ENCODE data around the gene RTCB.
A peak's percentile ranks its signal among the peaks of the same experiment; 100 is the strongest.

Gene RTCB
- 75.1 to 151 (median 113) reads per million in 4 experiments for total RNA-seq

DNA sequence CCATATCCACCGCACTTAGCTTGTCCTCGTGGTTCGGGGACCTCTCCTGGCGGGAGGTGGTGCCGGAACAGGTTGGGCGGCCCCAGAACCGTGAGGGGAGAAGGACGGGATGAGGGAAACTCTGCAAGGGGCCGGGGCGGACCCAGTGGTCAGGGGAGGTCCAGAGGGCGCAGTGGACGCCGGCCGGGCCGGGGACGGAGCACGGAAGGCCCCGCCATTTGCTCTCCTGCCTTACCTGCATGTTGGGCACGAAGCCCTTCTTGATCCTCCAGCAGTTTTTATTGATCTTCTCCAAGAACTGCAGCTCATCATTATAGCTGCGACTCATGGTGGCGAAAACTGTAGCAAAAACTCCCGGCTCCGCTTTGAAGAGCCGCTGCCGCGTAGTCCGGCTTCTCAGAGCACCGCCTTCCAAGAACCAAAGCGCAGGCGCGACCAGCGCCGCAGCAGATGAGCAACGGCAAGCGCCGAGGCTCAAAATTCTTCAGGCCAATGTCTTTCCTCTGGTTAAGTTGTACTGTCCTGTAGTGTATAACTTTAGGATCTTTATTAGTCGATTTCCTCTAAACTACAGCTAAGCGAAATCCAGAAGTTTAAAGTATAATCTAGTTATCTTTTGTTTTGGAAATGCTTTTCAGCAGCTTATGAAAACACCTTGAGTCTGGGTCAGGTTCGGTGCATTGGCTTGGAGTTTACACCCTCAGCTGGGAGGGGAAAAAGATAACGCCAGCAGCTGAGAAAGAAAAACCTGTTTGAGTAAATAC is at the start of gene RTCB:
Gene RTCB, minus strand, starts transcription at position 419 of the 764 bp plus-strand sequence. Its CDS starts 91 bp downstream, at position 328.
- DNase-seq = peak; percentile 88

DNA sequence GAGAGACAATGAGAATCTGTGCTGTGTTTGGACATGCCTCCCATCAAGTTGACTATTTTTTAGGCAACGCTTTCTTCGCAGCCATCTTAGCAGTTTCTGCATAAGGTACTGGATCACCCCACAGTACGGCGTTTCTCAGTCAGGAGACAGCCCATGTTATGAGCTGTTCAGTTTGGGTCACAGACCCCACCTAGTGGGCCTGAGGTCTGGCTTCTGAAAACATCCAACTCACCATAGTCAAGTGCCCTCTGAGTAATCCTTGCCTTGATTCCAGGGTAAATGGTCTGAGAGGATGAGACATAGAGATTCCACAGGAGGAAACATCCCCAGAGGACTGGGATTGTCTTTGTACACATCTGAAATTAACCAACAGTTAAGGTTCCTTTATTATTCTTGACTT is 45.0 kb upstream of the RTCB start:
- DNase-seq = no peak

DNA sequence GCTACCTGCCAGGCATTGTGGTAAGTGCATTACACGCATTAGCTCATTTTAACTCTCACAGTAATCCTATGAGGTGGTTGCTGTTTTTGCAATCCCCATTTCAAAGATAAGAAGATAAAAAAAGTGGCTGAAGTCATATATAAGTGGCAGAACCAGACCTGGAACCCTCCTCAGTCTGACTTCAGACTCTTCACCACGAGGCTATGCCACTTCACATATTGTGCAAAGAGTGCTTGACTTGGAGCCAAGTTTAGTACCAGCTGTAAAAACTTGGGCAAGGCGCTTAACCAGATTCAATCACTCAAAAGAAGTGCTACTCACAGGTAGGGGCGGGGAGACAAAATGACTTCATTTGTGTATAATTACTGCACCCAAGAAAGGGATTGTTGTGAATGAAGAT is 36.9 kb upstream of the RTCB start:
- no peak for DNase-seq

DNA sequence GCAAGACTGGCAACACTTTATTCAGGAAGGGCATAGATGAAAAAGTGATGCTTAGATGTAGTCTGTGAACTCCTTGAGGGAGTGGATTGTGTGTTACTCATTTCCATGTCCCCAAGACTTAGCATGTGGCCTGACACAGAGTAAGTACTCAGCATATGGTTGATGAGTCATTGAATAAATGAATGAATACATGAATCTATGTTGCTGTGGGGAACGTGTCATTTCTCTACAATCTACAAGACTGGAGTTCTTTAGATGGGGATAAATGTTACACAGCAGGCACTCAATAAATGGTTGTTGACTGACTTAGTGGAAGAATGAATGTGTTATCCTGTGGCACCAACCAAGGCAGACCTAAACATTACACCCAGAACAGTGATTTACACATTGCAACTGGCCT is 34.3 kb upstream of the RTCB start:
- no peak for DNase-seq

DNA sequence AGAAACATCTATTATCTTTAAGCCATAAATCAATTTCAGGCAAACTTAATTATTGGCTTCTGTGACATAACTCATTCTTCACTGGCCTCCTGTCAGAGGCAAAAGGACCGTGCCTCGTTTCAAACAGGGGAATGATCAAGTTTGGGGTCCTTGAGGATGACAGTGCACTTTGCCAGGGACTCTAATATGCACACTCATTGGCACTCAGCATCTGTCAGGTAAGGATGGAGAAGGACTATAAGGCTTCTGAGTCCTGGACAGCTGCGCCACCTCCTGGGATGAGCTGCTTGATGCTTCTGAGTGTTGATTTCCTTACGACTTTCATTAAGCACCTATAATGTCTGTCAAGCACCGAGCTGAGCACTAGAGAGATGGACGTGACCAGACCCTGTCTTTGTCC is 32.0 kb upstream of the RTCB start:
- DNase-seq = no peak

DNA sequence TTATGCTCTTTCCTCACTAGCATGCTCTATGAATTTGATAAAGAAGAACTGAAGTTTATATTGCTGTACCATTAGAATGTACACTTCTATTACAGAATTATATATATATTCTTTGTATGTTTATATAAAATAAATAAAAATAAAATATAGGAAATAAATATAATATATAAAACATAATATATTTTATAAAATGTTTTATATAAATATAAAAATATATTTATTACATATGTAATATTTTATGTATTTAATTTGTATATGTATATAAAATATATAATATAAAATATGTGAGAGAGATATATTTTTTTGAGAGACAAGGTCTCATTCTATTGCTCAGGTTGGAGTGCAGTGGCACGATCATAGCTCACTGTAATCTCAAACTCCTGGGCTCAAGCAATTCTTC is 18.3 kb upstream of the RTCB start:
- no peak for DNase-seq

DNA sequence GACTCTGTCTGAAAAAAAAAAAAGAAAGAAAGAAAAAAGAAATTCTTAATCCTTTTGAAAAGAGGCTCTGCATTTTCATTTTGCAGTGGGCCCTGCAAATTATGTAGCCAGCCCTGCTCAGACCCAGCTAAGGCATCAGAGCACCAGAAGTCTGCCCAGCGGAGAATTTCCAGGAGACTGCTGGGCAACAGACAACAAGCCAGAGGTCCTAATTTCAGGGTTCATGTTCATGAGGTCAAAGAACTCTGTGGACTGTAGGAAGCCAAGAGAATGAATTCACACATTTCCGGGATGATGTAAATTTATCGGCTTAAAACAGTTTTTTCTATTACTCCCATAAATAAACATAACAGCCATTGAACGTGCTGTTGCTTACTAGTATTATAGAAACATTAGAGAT is 14.8 kb upstream of the RTCB start:
- no peak for DNase-seq

DNA sequence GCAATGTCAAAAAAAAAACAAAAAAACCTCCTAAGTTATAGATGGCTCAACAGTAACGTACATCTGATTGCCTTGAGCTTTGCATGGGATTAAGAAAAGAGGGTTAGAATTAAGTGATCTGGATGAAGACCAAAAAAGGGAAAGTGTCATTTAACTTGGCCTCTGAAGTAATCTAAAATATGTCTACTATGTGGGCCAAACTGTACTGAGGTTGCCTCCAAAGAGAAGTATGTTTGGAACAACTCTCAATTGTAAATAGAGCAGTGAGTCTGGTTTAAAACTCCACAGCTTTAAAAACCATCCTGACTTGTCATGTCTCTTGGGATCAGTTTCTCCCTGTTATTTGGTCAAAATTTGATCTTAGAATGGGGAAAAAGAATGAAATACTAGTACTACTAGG is 11.6 kb upstream of the RTCB start:
- DNase-seq = no peak

DNA sequence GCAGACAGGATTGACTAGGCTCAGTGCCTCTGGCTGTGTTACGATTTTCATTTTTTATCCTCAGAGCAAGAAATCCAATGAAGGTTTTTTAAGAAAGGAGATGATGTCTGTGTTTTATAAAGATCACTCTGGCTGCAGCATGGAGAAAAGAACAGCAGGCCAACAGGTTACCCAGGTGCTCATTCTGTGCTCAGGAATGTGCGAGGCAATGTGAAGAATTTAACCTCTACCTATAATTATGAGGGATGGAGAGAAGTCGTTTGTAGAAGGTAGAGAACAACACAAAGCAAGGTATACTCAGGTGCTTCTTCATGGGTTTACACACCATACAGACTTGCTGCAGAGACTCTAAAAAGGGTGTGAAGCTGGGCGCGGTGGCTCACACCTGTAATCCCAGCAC is 10.0 kb upstream of the RTCB start:
- no peak for DNase-seq

DNA sequence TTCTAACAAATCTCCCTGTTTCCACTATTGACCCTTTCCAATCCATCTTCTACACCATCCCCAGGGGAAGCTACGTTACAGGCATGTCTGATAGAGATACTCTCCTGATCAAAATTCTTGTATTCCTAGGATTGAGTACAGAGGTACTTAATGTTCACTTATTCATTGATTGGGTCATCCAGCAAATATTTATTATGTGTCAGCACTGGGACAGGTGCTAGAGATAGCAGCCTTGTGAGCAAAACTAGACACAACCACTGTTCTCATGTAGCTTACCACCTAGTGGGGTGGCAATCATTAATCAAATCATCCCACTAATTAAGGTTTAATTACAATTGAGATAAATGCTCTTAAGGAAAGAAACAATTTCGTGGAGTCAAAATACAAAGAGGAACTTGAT is 9.4 kb upstream of the RTCB start:
- DNase-seq = no peak

DNA sequence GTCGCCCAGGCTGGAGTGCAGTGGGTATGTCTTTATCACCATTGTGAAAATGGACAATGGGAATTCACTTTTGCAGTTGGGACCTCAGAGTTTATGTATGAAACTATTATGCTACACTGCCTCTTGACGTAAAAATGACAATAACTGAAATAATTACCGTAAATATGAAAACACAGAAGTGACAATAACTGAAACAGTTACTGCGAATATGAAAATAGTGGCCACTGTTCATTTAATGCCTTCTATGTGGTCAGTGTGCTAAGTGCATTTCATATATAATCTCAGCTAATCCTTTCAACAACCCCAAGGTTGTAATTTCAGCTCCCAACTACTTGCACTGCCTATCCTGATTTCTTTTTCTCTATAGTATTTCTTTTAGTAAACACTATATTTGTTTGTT is 5.9 kb upstream of the RTCB start:
- DNase-seq = no peak

DNA sequence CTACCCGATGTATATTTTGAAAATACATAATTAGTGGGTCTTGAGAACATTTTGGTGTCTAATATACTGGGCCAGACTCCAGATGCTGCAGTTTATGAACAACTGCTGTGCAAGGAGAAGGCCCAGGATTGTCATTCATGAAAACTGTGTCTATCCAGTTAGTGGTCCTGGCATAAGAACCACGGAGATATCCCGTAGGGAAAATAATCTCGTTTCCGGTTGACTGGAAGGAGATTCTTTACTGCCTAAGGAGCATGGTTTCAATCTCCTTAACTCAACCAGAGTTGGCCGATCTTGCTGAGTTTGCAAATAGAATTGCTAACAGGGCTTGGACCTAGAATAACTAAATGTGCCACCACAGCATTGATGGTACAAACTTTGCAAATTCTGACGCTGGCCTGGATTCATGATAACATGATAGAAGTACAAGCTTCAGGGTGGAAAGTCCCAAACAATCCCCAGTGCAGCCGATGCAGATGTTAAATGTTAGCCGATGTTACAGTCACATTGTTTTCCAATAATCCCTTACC is 4.6 kb upstream of the RTCB start:
- DNase-seq = no peak

DNA sequence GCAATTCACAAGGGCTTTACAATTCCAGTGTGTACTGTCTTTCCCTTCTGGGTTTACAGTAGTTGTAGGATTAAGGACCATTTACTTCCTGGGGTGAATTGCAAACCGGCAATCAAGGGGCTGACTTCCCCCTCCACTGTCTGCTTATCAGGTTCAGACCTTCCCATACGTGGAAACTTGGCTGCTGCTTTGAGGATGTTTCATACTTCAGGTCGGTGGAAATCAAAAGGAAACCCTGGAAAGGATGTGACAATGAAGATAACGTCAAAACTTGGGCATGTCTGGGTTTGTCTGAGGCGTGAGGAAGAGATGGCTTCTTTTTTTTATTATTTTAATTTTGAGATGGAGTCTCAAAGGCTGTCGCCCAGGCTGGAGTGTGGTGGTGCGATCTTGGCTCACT is 2.1 kb upstream of the RTCB start:
- no peak for DNase-seq

DNA sequence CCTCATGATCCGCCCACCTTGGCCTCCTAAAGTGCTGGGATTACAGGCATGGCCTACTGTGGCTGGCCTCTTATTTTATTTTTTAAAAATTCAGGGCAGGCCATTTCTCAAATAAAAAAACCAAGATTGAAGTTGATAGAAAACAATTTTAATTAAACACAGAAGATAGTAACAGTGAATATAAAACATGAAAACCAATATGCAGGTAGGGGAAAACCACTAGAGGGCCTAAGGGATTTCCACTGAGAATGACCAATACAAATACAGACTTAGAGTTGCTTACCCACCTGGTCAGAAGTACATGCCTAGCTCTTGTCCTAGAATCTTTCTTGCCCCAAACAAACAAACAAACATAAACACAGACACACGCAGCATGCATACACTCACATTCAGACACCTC is 1.7 kb upstream of the RTCB start:
- no peak for DNase-seq

DNA sequence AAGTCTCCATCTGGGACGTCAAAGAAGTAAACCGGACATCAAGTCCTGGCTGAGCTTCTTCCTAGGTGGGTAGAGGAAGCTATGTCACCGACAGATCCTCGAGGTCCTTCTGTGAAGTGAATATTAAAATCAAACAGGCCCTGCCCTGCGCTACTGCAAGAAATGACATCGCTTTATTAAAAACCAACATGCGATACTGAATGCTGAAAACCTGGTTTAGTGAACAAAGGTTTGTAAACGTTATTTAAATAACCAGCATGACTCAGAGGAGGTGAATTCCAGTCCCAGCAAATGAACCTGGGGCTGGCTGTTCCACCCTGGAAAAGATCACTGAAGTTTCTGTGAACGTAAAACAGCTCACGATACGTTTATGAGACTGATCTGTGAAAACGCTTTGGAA is 645 bp downstream of the RTCB start:
- DNase-seq = no peak

DNA sequence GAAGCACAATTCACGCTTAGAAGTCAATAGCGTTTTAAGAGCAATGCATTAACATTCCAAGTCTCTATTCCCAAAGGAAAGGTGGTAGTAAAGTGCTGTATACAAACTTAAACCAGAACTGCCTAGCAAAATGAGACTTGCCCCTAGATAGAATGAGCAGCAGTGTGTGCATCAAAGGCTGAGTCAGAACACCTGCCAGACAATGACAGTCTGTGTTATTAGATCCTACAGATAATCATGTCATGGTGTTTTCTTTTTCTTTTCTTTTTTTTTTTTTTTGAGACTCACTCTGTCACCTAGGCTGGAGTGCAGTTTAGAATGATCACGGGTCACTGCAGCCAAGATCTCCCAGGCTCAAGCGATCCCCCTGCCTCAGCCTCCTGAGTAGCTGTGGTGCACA is 1.6 kb downstream of the RTCB start:
- no peak for DNase-seq

DNA sequence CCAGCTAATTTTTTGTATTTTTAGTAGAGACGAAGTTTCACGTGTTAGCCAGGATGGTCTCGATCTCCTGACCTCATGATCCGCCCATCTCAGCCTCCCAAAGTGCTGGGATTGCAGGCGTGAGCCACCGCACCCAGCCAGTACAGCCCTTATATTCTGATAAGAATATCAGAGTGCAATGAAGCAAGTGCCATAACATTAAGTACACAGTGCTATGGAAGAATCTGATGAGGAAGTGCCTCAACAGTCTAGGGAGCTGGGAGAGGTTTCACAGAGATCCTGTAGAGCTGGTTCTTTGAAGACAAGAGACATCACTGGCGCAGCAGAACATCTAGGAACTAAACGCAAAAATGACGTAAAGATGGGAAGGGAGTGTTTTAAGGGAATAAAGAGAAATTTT is 2.1 kb downstream of the RTCB start:
- no peak for DNase-seq

DNA sequence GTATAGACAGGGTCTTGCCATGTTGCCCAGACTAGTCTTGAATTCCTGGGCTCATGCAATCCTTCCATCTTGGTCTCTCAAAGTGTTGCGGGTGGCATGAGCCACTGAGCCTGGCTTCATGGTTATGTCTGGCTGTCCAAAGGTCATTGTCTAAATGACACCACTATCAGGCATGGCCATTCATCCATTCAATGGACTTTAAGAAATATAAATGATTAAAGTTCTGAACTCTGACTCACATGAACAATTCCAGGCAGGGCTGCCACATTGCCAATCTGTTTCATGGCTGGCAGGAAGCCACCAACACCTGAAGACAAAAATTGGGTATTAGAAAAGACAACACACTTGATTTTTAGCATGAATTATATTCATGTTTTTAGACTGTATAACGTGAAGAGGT is 4.1 kb downstream of the RTCB start:
- DNase-seq = no peak

DNA sequence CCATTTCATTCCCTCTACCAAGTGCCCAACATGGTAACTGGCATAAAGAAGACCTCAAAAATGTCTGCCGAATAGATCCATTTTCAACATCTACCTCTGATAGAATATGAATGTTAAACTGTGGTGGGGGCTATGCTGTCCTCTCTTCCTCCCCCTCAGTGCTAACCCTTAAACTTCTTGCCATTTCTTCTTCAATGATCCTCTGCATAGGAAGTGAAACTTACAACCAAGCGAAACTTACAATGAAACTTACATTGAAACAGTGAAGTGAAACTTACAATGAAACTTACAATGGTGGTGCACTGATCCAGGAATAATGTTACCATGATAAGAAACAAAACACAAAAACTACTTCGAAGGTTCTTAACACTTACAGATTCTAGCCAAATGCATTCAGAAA is 4.7 kb downstream of the RTCB start:
- DNase-seq = no peak

DNA sequence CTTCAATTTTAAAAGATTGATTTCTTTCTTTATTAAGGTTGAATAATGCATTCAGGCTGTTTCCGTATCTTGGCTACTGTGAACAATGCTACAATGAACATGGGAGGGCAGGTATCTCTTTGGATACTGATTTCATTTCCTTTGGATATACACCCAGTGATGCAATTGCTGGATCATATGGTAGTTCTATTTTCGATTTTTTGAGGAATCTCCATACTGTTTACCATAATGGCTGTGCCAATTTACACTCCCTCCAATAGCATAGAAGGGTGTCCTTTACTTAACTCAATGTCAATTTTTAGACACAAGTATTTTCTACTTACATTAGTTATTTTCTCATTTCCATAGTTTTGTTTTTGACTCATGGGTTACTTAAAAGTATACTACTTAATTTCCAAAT is 8.0 kb downstream of the RTCB start:
- no peak for DNase-seq

DNA sequence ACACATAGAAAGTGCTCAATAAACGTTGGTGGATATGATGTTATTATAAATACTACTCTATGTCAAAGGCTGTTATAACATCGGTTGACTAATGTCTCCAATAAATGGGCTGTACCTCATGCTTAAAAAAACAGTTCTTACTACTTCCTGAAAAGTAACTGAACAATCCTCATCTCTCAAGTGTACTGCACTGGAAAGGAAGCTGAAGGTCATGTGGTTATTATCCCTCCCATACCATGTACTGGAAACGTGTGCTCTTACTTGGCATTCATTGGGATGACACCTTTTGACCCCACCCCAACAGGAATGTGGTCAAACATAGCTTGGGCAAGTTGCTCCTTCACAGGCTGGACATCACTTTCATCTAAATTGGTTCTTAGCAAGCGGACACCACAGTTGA is 10.6 kb downstream of the RTCB start:
- no peak for DNase-seq

DNA sequence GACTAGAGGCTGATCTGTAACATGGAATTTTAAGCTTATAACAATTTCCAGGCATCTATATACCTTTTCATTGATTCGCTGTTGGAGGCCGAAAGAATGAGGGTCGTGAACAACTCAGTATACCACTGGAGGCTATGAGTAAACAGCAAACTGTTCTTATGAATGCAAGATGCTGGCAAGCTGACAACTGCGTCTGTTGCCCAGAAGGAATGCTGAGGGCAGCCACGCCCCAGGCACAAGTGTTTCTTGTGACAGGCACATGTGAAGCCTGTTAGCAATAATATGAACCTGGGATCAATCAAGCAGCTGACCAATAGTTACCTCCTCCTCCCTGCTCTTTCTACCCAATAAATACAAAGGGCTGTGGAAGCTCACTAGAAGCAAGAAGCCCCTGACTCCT is 15.3 kb downstream of the RTCB start:
- DNase-seq = no peak

DNA sequence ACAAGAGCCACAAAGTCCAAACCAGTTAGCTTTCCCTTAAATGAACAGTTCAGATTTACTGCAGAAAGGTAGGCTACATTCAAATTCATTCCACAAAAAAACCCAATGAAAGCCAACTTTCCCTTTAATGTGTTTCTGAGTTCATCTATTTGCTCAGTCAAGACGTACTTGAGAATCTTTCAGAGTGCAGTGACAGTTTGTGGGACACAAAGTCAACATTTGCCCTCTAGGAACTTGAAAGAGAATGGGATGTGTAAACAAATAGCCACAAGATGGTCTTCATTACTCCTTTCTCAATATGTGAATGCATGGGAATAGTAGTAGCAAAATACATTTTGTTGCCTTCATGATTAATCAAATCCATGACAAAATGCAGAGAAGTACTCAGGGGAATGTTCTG is 15.8 kb downstream of the RTCB start:
- no peak for DNase-seq

DNA sequence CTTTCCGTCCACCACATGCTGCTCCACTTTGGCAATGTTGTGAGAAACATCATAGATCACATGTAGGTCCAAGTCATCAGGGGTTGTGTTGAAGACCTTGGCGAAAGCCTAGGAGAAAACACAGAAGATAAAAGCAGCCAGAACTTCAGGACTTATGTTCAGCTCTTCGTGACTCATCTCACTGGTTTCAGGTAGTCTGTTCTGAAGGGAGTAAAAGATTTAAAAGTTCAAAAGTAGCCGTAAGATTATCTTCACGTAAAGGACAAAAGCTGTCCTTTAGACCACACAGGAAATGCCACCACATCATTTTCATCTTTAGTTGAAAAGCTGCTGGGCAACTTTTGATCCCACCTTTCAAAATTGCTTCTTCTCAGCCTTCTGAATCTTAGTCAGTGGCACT is 16.9 kb downstream of the RTCB start:
- DNase-seq = no peak

DNA sequence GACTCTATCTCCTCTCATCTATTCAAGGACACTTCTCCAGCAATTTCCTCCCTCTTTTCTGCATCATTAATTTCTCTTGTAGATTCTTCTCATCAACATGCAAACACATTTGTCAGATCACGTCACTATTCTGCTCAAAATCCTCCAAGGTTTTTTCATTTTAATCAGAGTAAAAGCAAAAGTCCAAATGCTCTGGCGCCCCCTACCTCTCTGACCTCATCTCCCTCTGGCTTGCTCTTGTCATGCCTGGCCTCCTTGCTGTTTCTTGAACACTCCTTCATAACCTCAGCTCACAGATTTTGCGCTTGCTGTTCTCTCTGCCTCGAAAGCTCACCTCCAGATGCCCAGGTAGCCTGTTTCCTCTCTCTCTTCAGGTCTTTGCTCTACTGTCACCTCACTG is 22.4 kb downstream of the RTCB start:
- DNase-seq = no peak

All from effector CD8-positive, alpha-beta T cell (primary cell).